GM18526 (cell line): ENCODE measurements around the gene MAD1L1.

Source experiments
- POLR2A ChIP-seq: IDR thresholded peaks from 3 replicates; pipeline ENCODE4 v1.6.1; 2011; ENCODE audit not compliant: insufficient read length; ENCODE audit errors: extremely low read depth

The MAD1L1 gene

DNA sequence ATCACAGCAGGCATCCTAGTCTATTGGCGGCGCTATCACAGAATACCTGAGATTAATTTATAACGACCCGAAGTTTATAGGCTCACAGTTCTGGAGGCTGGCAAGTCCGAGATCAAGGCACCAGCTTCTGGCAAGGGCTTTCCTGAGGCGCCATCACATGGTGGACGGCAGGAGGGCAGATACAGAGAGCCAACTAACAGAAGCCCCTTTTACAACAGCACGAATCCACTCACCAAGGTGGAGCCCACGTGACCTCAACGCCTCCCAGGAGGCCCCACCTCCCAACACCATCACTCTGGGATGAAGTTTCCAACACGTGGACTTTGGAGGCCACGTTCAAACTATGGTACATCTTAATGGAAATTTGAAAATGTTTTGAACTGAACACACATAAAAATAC, 307.4 kb downstream of the MAD1L1 start:
- TF ChIP-seq POLR2A, result no peak

DNA sequence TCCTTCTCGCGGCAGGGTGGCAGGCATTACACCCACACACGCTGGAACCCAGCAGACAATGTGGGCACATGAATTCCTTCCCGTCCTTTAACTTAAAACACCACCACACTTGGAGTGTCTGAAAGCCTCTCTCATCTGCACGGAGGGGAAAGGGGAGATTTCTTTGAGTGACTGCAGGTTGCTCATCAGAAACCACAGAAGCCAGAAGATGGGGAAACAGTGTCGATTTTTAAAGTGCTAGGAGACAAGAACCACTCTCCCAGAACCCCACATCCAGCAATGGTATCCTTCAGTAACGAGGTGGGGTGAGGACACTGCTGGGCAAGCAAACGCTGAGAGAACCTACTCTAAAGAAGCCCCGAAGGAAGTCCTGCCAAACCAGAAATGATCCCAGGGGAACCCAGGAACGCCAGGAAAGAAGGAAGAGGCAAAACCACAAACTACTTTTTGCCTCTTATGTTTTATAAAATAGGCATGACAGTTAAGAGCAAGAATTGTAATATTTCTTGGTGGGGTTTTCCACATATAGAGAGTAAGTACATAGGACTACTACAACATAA, 308.4 kb downstream of the MAD1L1 start:
- TF ChIP-seq POLR2A, result no peak

DNA sequence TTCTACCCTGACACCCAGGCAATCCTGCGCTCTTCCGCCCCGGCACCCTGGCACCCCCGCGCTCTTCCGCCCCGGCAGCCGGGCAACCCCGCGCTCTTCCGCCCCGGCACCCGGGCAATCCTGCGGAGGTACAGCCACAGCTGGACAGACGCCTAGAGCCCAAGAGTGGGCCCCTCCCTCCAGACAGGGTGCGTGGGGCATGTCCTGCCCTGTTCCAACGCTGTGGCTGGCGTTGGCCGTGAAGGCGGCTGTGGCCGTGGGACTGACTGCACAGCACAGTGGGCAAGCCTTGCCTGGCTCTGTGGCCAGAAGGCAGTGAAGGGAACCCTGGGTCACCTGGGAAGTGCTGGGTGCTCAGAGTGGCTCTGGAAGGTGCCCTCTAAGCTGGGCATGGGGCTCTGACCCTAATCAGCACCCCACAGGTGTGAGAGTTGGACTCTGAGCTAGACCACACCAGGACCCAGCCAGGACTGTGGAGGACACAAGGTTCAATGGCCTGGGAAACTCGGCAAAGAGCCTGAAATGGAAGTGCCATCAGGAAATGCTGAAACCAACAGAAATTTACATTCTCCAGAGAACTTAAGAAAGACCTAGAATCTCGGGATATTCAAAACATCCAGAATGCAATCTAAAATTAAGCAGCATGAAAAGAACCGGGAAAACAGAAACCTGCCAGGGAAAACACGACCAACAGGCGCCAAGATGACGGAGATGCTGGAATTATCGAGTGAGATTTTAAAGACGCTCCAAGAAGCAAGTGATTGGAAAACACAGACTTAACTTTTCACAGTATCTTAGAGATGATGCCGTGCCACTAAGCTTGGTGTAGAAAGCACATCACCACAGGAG, 309.1 kb downstream of the MAD1L1 start:
- no peak for TF ChIP-seq POLR2A

- TF ChIP-seq POLR2A, result no peak
Observed at GRCh38 chr7:1922870-1923236, 309.9 kb downstream of the MAD1L1 start.

DNA sequence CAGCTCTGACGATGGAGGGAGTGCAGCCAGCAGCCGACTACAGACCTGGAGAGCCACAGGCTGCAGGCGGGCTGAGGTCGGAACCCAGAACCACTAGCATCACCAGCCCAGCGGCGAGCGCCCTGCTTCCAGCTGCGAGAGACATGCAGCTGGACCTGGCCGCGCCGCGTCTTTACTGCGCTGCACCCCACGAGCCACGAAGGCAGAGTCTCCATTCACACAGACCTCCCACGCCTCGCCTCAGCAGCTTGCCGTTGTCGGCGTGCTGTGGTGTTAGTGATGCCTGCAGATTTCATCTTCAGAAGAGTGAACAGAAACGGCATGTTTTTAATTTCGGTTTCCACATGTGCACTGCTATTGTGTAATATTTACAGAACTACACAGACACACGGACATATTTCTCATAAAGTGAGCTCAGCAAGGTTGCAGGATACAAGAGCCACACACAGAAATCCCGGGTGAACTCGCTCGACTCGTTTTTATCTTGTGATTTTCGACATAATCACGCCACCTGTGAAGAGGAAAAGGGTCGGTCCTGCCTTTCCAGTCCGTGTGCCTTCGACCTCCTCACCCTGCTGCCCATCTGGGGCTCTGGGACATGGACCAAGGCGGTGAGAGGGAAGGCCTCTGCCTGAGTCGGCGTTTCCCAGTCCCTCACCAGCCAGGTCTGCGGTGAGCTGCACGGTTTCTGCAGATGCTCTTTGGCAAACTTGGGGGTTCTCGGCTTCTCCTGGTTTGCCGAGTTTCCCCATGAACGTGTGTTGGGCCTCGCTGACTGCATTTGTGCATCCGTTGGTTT, 310.5 kb downstream of the MAD1L1 start:
- TF ChIP-seq POLR2A, result no peak

DNA sequence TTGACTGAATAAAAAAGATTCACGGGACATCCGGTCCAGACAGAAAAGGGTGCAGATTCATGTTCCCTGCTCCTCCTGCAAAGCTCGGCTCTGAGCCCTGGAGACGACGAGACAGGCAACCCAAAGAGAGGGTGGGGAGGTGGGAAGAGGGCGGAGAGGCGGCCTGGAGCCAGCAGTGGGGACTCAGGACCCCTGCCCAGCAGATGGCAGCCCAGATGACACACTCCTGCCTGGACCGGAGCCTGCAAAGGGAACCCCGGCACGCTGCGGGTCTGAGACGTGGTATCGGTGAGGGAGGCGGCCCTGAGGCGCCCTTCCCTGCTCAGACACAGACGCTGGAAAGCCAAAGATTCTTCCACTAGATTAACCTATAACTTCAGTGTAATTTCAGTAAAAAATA, 311.9 kb downstream of the MAD1L1 start:
- no peak for TF ChIP-seq POLR2A

DNA sequence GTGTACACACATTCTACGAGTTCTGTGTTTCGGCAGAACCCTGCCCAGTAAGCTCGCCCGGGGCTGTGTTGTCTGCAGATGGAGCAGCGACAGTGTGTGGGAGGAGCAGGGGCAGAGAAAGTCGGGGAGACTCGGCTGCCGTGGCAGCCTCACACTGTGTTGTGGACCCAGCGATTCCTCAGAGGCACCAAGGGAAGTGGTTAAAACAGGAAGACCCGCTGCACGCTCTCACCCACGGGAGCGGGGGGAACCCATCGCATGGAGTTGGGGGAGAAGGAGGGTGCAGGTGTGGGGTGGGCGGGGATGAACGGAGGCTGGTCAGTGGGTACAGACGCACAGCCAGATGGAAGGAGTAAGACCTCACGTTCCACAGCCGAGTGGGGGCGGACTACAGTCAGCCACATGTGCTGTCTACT, 312.5 kb downstream of the MAD1L1 start:
- no peak for TF ChIP-seq POLR2A

- no peak for TF ChIP-seq POLR2A
Observed at GRCh38 chr7:1919539-1920265, 313.0 kb downstream of the MAD1L1 start.

DNA sequence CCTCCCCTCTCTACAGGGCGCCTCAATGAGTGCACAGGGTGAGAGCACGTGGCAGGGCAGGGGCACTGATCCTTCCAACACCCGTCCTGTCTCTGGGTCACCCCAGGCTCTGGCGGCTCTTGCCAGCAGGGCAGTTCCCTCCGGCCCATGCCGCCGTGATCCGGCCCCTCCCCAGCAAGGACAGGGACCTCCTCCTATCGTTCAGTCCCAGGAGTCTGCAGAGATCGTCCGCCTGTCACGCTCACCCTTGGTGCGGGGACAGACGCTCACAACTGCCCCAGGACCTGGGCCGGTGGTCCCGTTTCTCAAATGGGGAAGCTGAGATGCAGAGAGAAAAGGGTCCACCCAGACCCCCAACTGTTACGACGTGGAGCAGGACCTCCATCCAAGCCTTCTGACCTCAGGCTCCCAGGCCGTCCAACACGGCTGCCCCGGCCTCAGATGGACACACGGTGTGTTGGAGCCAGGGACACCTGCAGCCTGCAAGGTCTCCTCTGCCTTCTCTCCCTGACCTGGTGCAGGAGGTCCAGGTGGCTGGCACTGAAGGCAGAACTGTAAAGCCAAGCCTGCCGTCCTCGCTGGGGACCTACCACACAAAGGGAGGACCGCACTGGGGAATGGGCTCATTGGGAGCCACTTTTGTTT, 313.7 kb downstream of the MAD1L1 start:
- no peak for TF ChIP-seq POLR2A

GRCh38 chr7:1918063-1918645, 314.6 kb downstream of the MAD1L1 start:
- no peak for TF ChIP-seq POLR2A

DNA sequence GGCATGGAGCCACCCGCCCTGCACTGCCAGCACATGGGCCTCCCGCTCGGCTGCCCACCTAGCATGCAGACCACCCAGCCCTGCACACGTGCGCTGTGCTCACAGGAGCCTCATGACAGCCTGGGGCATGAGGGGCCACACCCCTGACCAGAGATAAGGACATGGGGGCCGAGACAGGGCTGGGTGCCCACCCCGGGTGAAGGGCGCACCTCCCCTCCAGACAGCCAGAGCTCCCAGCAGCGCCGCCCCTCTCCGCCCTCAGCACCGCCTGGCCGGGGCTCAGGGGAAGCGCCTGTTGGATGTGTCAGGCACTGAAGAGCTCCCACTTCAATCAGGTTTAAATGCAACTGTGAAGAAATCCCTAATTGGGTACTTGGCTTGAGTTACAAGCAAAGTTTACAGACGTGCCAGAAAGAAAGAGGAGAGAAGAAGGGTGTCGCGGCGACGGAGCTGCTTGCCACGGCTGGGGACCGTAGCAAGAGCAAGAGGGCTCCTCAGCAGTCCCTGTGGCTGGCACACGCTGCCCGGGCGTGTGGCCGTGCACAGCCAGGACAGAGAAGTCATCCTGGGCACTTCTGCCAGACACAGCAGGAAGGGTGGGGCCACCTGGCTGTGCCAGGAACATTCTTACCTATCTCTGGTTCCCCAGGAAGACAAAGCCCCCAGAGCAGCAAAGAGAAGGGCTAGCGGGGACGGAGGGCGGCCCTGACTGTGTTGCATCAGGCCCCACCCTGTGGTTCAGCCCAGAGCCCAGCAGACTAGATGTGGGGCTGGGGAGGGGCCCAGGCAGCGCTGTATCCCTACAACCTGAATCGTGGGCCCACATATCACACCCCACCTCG, 315.3 kb downstream of the MAD1L1 start:
- no peak for TF ChIP-seq POLR2A

DNA sequence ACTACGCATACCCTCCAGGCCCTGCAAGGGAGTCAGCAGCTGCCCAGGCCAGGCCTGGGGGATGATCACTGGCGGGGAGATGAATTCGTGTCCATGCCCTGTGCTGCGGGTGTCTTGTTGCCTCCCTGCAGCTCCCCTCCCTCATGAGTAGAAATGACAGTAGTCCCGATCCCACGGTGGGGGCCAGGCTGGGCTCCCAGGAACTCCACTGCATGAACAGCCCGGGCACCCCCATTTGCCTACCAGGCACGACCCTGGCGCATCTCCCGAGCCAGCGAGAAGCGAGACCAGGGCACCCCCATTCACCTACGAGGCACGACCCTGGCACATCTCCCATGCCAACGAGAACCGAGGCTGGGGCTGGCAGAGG, 316.2 kb downstream of the MAD1L1 start:
- no peak for TF ChIP-seq POLR2A

GRCh38 chr7:1915956-1916600, 316.7 kb downstream of the MAD1L1 start:
- no peak for TF ChIP-seq POLR2A

- TF ChIP-seq POLR2A, result no peak
Observed at GRCh38 chr7:1915326-1915725, 317.4 kb downstream of the MAD1L1 start.

GRCh38 chr7:1914743-1915142, 318.0 kb downstream of the MAD1L1 start:
- TF ChIP-seq POLR2A, result no peak
